NCI-H226 (cell line): ENCODE data around the gene COL6A3.
A peak's percentile ranks its signal among the peaks of the same experiment; 100 is the strongest.

Source experiments
- DNase-seq: peaks from one replicate; pipeline ENCODE4 v3.0.0-alpha.2; 2015

The COL6A3 gene

DNA sequence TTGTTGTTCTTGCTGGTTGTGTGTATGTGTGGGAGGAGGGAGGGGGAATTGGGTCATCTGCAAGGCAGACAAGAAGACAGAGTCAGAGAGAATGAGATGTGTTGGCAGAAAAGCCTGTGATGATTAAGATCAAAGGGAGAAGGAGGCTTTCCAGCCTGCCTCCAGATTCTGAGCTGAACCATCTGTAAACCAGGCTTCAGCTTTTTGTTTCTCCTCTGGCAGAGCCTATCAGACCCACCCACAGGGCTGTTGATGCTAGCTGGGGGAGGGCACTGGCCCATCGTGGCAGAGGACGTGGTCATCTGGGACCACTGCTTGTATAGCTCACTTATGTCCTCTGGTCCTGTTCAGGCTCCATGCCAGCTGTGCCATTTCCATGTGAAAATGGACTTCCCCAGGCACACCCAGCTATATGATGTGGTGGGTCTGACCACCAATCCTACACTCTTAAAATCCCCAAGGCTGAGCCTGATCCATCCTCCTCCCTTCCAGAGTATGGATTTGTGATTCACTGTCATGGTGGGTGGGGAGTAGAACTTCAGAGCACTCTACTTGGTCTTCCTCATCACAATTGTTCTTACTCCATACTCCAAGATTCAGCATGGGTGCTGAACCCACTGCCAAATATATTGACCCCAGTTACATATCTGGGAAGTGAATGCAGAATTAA is 27.8 kb upstream of the COL6A3 start:
- peak; percentile 46 for DNase-seq

DNA sequence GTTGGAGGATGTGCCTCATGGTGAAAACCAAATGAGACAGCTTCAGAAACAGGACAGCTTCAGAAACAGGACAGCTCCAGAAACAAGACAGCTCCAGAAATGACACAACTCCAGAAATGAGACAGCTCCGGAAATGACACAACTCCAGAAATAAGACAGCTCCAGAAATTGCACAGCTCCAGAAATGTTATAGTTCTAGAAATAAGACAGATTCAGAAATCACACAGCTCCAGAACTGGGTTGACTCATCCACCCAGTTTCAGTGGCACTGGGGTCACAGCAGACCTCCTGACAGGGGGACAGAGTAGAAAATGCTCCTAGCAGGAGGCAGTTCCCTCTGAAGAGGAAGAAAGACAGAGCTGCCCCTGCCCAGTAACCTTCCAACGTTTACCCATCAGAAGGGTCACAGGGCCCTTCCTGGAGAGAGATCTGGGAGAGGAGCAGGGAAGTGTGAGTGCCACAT is 26.9 kb upstream of the COL6A3 start:
- DNase-seq: no peak

DNA sequence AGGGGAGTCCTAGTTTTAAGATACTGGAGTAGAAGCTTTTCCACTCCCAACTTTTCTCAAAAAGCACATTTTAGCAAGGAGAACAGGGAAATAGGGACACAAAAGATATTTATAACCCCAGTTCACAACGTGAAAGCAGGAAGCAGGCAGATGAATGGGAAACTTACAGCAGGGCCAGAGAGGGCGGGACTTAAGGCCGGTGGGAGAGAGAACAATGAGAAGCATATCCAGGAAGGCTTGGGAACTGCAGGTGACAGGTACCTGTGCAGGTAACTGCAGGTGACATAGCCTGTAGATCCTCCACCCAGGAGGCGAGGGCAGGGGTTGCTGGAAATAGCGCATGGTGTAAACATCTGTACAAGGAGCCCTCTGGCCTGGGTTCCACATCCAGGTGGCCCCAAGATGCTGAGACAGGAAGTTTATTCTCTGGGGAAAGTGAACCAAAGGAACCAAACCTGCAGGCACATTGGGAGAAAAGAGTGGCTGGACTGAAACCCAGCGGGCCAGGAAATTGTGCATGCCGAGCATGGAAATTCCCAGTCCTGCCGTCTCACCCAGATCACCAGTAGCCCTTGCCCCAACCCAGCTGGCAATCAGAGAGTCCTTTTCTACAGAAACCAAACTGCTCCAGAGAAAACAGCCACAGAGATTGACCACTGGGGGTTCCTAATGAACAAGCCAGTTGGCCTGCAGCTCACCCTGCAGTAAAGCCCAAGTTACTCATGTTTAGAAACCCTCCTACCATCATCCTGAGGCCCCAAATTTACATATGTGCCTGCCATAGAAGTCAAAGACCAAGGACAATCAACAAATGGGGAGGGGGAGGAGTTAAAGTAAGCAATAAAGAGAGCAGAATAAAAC is 24.3 kb upstream of the COL6A3 start:
- DNase-seq: no peak

DNA sequence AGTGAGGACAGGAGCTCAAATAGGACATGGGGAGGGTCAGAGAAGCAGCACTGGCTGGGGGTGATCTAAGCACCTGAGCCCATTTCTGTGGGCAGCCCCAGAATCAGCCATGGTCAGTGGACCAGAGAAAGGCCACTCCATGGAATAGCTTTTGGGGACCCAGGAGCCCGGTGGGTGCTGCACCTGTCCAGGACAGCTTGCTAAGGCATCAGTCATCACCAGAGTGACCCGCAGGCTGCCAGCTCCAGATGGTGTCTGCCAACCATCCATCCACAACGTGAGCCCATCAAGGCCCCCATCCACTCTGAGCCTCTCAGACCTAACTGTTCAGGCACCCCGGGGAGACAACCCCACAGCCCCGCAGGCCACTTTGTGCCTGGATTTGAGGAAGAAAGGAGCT is 23.6 kb upstream of the COL6A3 start:
- DNase-seq: no peak

DNA sequence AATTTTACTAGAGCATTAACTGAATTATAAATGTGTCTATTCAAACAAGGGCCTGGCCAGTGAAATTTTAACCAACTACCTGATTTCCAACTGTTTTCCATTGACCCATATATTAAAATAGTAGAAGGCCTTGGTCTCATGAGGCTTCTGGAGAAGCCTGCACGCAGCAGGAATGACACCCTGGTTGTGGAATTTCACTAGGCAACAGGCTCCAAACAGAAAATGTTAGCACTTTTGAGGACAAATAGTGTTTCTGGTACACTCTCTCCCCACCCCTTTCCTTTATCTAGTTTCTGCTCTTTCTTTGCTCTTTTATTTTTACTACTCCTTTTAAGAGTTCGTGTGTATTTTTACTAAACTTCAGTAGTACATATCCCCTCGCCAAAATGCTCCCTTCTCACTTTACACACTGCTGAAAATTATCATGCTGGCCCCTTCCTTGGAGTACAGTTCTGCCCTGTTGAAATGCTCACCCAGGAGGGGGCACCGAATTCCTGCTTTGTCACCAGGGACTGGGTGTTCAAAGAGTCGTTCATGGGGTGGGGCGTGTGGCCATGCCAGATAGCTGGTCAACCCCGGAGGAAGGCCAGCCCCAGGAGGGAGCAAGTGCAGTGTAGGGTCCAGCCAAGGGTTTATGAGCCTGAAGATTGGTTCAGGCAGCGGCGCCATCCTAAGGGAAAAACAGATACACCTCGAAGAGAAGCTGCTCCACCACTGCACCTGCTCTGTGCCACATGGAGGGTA is 22.1 kb upstream of the COL6A3 start:
- peak; percentile 24 for DNase-seq

DNA sequence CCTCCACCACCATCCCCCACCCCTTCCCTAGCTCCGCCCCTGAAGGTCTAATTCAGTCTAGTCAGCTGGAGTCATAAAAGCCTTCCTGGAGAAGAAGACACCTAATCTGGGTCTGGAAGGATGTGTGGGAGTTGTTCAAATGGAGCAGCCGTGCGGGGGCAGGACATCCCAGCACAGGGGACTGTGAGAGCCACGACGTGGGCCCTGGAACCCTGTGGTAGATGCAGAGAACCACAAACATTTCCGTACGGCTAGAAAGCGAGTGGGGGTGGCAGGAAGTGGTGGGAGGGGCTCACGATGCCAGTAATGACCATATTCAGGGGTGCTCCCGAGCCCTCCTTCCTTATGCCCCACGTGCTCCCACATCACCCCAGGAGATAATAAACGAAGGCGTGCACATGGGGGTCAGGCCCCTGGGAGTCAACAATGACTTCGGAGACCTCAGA is 20.9 kb upstream of the COL6A3 start:
- DNase-seq: peak; percentile 14

DNA sequence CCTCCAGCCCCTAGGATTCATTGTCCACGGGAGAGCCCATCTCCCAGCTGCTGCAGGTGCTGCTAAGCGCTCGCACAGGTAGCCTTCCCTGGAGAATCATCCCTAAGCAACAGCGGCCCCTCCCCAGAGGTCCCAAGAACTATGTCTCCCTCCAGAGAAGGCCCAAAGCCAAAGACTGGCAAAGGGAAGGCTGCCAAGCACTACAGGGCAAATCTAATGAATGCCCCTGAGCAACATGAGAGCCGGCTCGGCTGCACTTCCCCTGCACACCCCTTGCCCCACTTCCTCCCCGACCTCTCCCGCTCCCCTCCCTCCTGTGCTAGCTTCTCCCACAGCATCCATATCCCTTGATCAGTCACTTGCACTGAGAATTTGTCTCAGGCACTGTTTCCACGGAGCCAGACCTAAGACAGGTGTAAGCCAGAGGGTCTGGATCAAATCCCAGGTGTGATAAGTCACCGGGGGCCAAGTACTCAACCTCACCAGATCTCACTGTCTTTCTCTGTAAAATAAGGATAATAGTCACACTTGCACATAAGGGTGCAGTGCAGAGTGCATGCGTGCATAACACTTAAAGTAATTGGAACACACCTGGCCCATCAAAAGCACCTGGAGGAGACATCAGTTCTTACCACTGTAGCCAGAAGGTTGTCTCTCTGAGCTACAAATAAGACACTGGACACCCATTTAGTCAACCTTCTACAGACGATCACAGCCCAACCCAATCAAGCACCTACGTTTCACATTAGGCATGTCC is 20.1 kb upstream of the COL6A3 start:
- DNase-seq: no peak

DNA sequence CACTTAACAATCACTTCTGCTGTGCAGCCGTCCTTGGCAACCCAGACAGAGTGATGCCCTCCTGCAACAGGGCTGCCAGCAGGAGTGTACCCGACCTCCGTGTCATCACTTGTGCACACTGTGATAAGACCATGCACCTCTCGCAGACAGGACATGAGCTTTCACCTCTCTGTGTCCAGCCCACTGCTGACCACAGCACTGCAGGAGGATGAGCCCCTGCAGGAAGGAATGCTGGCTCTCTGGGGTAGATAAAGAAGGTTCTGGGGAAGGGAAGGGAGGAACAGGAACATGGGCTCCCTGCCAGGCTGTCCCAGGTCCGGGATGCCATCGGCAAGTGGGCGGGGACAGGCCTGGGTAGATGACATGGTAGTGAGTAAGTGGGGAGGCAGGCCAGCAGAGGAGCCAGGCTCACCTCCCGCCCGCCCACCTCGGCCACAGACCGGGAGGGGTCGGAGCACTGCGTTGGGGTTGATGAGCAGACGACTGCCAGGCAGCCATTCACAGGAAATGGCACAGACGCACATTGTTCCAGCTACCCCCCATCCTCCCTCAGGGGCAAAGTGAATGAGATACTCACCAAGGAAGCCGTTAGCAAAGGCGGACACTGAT is 18.6 kb upstream of the COL6A3 start:
- peak; percentile 98 for DNase-seq

DNA sequence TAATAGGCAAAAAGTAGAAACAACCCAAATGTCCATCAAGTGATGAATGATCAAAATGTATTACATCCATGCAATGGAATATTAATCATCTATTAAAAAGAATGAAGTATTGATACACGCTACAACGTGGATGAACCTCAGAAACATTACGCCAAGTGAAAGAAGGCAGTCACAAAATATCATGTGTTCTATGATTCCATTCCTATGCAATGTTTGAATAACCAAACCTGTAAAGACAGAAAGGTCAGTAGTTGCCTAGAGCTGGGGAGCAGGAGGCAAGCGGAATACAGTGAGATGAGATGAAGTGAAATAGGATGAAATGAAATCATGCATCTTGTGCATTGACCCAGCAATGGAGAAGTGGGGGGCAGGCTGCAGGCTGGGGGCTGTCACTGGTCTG is 17.9 kb upstream of the COL6A3 start:
- DNase-seq: peak; percentile 14

DNA sequence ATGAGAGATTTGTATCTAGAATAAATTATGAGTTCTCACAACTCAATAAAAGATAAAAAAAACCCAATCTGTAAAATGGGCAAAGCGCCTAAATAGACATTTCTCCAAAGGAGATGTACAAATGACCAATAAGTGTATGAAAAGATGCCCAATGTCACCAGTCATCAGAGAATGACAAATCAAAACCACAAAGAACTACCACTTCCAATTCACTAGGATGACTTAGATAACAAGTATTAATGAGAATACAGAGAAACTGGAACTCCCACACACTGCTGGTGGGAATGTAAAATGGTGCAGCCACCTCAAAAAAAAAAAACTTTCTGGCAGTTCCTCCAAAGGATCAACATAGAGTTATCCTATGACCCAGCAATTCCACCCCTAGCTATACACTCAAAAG is 17.4 kb upstream of the COL6A3 start:
- DNase-seq: peak; percentile 60

DNA sequence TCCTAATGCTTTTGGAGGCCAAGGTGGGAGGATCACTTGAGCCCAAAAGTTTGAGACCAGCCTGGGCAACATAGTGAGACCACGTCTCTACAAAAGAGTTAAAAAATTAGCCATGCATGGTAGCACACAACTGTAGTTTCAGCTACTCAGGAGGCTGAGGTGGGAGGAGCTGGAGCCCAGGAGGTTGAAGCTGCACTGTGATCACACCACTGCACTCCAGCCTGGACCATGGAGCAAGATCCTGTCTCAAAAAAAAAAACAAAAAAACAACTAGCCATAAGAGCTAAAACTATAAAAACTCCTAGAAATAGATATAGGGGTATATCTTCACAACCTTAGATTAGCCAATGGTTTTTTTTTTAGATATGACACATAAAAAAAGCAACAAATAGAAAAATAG is 16.9 kb upstream of the COL6A3 start:
- no peak for DNase-seq

DNA sequence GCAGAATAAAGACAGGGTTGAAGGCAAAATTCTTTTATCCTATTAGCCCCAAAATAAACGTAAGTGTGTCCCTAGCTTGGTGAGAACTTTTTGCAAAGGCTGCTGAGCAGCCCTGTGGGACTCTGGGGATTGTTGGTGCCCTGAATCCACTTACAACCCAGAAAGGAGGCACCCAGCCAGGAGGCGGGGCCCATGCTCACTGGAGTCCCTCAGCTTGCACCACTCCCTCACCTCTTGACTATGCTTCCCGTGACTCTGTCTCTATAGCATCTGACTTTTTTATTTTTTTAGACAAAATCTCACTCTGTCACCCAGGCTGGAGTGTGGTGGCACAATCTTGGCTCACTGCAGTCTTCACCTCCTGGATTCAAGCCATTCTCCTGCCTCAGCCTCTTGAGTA is 15.8 kb upstream of the COL6A3 start:
- no peak for DNase-seq

DNA sequence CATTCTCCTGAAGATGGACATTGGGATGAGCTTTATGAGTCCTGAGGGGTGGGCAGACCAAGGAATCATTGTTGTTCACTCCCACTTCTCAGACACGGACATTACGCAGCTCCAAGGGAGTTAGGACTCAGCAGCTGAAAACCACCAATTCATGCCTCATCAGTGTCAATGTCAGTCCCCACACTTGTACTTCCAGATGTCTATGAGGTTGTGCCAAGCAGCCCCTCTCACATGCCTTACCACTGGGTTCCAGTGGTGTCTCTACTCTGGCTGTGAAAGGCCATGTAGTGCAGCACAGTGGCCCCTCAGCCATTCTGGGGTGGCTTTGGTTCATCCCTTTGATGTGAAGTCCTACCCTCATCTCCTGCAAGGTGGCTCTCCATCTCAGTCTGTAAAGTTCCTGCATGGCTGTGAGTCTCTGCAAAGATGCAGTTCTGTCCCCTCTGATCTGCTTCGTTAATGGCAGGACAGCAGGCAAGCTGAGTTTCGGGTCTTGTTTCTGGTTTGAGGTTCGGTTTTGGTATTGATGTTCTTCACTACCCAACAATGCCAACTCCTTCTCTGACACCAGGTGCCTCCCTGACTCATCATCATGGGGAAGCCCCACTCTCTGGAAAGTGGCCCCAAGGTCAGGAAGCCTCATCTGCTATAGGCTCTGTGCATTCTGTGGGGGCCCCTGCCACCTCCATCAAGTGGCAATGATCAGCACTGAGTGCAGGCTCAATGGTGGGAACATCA is 14.0 kb upstream of the COL6A3 start:
- DNase-seq: no peak

DNA sequence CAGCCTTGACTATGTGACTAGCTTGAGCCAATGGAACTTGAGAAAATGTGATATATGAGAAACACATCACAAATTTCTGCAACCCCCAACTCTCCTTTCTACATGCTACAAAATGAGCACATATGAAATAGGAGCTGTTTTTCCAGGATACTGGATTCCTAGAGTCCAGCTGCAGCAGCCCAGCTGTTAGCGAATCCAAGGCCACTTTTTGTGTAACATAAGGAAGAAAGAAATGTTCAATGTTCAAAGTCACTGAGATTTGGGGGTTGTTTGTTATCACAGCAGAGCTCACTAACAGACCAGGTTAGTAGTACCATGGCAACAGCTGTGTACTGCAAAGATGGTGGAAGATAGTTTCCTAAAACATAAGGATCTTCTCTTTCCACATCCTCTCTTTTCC is 12.6 kb upstream of the COL6A3 start:
- no peak for DNase-seq

DNA sequence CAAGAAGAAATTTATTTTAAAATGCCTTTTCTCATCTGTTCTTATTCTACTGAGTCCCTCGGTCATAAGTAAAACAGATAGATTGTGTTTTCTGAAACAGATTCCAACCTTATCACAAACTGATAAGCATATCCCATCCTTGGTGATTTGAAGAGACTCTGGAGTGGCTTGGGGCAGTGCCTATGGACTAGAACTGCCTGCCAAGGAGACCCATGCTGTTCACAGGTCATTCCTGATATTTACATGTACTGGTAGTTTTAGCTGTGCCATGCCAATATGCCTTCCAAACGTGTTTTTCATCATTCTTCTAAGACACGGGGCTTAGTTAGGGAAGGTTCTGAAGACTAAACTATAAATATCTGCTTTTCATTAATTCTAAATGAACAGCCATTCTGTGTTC is 11.4 kb upstream of the COL6A3 start:
- no peak for DNase-seq

DNA sequence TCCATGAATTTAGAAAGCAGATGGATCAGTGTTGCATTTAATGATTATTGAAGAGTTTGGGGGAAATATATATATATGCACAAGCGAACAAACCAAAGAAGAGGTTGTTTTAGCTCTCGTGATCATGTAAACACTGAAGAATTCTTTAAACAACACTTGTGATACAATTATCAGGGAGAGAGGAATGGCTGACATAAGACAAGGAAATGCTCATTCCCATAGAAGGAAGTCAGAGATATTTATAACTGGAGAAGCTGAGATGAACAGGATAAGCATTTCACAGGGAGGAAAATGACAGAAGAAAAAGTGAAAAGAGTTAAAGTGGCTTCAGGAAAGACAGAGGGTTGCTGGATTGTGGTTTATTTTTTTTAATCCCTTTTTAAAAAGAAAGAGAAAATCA is 10.6 kb upstream of the COL6A3 start:
- DNase-seq: no peak

DNA sequence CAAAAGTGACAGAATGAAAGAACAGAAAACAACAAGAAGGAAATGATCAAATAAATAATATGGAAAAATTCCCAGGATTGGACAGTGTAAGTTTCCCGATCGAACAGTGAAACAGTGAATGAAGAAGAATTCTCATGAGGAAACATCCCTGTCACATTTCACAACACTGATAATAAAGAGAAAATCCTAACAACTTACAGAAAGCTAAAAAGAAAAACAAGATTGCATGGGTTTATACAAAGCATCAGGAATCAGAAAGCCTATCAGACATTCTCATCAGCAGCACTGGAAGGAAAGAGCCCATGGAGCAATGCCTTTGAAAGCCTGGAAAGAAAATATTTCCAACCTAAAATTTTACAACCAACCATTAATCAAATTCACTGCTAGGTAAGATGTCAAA is 9.9 kb upstream of the COL6A3 start:
- no peak for DNase-seq

DNA sequence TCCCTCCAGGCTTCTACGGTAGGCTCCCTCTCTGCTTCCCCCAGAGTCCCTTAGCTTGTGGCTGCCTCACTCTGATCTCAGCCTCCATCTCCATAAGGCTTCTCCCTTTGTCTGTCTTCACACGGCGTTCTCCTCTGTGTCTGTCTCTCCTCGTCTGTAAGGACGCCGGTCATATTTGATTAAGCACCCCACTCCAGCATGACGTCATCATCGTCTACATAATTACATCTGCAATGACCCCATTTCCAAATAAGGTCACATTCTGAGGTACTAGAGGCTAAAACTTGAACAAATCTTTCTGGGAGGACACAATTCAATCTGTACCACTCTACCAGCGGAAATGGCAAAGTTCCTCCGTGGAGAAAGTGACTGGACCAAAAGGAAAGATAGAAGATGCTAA is 8.3 kb upstream of the COL6A3 start:
- no peak for DNase-seq

DNA sequence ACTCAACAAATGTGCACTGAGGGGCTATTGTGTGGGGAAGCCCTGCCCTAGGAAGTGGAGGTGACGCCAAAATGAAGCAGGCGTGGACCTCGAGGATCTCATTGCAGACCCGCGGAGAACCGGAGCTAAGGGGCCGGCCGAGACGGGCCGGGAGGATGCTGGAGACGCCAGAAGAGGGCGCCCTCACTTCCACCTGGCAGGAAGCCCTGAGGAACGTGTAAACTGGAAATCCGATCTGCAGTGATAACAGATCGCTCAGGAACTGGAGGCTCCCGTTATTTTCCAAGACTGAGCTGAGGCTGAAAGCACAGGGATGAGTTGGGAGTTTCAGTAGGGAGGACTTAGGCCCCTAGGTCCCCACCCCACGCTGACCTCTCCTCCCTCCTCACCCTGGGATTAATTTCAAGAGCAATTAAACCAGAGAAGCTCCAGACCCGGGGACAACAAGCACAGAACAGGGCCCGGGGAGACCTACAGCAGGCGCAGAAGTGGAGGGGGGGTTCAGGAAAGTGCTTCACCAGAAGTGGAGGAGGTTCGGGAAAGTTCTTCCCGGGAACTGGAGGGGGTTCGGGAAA is 7.7 kb upstream of the COL6A3 start:
- DNase-seq: peak; percentile 59

DNA sequence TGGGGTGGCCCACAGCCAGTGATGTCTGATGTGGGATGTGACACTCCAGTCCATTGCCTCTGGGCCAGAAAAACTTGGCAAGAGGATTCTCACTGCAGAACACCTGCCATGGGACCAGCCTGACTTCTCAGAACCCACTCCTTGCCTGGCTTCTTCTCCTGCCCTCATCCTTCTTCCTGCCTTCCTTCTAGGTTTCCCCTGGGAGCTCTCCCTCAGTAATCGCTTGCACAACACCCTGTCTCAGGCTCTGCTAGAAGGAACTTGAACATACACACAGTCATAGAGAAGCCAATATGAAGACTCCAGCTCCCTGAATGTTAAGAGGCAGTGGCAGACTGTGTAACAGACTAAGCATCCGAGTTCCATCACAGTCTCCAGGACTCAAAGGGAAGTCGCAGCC is 4.3 kb upstream of the COL6A3 start:
- no peak for DNase-seq
